GM12891 (cell line): ENCODE results near the gene CNTNAP4.

Experiments
- POLR2A ChIP-seq: IDR thresholded peaks from 2 replicates; pipeline ENCODE4 v1.6.1; 2011; ENCODE audit warnings: low read depth, low read length, control low read depth
- POLR2AphosphoS5 ChIP-seq: IDR thresholded peaks from 2 replicates; pipeline ENCODE4 v1.6.1; 2011; ENCODE audit warnings: low read depth, low read length, control low read depth
- POU2F2 ChIP-seq: IDR thresholded peaks from 2 replicates; pipeline ENCODE4 v1.6.1; 2011; ENCODE audit warnings: low read depth, mild to moderate bottlenecking, control low read depth, low read length, moderate library complexity
- SPI1 ChIP-seq: IDR thresholded peaks from 2 replicates; pipeline ENCODE4 v1.6.1; 2011; ENCODE audit warnings: low read depth, low read length, control low read depth
- TAF1 ChIP-seq: IDR thresholded peaks from 2 replicates; pipeline ENCODE4 v1.6.1; 2011; ENCODE audit warnings: low read depth, low read length, control low read depth

- TF ChIP-seq POLR2A (no peak), POLR2AphosphoS5 (no peak), TAF1 (no peak), SPI1 (no peak), POU2F2 (no peak)
These were observed 169.1 kb downstream of the CNTNAP4 start for GRCh38 chr16:76446251-76446650.
